CD4-positive, alpha-beta T cell treated with Interleukin-4 for 4 hours (primary cell): ENCODE results near the gene DAP.

Source experiments
- DNase-seq: peaks from one replicate; pipeline ENCODE4 v3.0.0-alpha.2; 2020

Gene DAP

GRCh38 chr5:10686890-10687289 lies 74.1 kb downstream of the DAP start:
- DNase-seq = no peak

GRCh38 chr5:10685115-10685521 lies 75.9 kb downstream of the DAP start:
- DNase-seq = no peak

GRCh38 chr5:10684303-10685086 lies 76.5 kb downstream of the DAP start:
- DNase-seq = no peak

- no peak for DNase-seq
Observed at GRCh38 chr5:10682801-10683525, 78.1 kb downstream of the DAP start.

- DNase-seq = no peak
Observed at GRCh38 chr5:10681731-10682679, 79.0 kb downstream of the DAP start.

- no peak for DNase-seq
Observed at GRCh38 chr5:10680876-10681481, 80.1 kb downstream of the DAP start.

GRCh38 chr5:10679336-10679988 lies 81.6 kb downstream of the DAP start:
- no peak for DNase-seq

- DNase-seq = no peak
Observed at GRCh38 chr5:10678244-10678643, 82.8 kb downstream of the DAP start.

GRCh38 chr5:10677533-10677932 lies 83.5 kb downstream of the DAP start:
- DNase-seq = no peak

GRCh38 chr5:10676946-10677345 lies 84.1 kb downstream of the DAP start:
- no peak for DNase-seq

GRCh38 chr5:10676224-10676623 lies 84.8 kb downstream of the DAP start:
- DNase-seq = no peak

GRCh38 chr5:10675177-10675700 lies 85.8 kb downstream of the DAP start:
- DNase-seq = no peak

GRCh38 chr5:10674582-10674981 lies 86.5 kb downstream of the DAP start:
- DNase-seq = no peak

- DNase-seq = no peak
Observed at GRCh38 chr5:10674096-10674495, 86.9 kb downstream of the DAP start.

GRCh38 chr5:10673407-10673806 lies 87.6 kb downstream of the DAP start:
- no peak for DNase-seq

- DNase-seq = no peak
Observed at GRCh38 chr5:10673017-10673389, 88.0 kb downstream of the DAP start.

- no peak for DNase-seq
Observed at GRCh38 chr5:10672146-10673016, 88.7 kb downstream of the DAP start.

GRCh38 chr5:10671041-10672008 lies 89.7 kb downstream of the DAP start:
- DNase-seq = no peak

GRCh38 chr5:10669983-10670382 lies 91.1 kb downstream of the DAP start:
- no peak for DNase-seq

GRCh38 chr5:10668697-10669096 lies 92.3 kb downstream of the DAP start:
- DNase-seq = no peak
